HG03565 (cell line): Measurements from ENCODE around the gene FAM50A.

ENCODE experiments used
- ATAC-seq: cut with Tn5 transposase; IDR thresholded peaks from one replicate; pipeline ENCODE4 v1.9.1; 2021; ENCODE audit warnings: mild to moderate bottlenecking, moderate library complexity; ENCODE audit not compliant: unreplicated experiment

The FAM50A gene

DNA sequence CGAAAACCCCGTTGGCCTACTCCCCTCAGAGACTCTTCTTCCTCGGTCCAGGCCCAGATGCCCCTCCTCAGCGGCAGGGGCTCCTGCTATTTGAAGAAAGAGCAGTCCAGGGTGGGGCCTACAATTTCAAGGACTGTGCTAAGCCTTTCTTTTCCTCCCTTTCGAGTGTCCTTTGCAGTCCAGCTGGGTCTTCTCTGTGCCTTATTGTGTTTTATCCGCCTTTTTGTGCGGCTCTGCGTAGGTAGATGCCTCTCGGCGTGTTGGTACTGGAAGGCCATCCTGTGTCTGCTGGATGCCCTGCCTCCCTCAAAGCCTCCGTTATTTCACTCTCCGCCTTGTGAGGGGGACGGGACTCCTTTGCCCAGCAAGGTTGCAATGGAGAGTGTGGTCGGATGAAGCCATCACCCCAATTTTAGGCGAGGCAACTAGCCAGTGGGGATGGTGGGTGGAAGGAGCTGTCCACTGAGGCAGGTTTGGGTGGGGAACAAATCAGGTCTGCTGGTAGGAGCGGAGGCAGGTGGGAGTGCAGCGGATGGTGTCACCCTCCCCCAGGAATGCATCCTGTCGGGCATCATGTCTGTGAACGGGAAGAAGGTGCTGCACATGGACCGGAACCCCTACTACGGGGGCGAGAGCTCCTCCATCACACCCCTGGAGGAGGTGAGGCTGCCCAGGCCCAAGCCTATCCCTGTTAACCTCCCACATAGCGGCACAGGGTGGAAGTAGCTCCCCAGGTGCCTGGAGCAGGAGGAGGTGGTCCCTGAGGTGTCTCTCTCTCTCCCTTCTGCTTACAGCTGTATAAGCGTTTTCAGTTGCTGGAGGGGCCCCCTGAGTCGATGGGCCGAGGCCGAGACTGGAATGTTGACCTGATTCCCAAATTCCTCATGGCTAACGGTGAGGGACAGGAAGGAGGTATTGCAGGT lies 5.7 kb upstream of the FAM50A start:
- no peak for ATAC-seq

DNA sequence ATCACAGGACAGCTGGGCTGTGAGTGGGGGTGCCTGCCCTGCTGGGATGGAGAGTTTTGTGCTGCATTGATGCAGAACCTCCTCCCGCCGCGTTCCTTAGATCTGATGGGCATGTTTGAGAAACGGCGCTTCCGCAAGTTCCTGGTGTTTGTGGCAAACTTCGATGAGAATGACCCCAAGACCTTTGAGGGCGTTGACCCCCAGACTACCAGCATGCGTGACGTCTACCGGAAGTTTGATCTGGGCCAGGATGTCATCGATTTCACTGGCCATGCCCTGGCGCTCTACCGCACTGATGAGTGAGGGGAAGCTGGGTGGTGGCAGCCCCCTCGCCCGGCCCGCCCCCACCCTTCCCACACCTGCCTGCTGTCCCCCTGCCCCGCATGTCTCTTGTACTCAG lies 4.1 kb upstream of the FAM50A start:
- no peak for ATAC-seq

- ATAC-seq, result no peak
These were observed 3.2 kb upstream of the FAM50A start for GRCh38 chrX:154440623-154441357.

DNA sequence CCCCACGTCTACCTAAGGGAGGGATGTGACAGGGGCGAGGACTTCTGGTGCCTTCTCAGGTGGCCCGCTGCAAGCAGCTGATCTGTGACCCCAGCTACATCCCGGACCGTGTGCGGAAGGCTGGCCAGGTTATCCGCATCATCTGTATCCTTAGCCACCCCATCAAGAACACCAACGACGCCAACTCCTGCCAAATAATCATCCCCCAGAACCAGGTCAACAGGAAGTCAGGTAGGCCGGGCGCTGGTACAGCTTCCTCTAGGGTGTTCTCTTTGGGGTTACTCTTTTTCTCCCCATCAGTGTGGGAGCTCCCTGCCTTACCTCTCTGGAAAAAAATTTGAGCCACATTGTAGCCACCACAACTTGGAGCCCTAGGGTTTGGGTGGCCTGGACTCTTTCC lies 2.4 kb upstream of the FAM50A start:
- no peak for ATAC-seq

GRCh38 chrX:154441984-154442707 lies 1.8 kb upstream of the FAM50A start:
- no peak for ATAC-seq

GRCh38 chrX:154443479-154443910 lies 446 bp upstream of the FAM50A start:
- no peak for ATAC-seq

DNA sequence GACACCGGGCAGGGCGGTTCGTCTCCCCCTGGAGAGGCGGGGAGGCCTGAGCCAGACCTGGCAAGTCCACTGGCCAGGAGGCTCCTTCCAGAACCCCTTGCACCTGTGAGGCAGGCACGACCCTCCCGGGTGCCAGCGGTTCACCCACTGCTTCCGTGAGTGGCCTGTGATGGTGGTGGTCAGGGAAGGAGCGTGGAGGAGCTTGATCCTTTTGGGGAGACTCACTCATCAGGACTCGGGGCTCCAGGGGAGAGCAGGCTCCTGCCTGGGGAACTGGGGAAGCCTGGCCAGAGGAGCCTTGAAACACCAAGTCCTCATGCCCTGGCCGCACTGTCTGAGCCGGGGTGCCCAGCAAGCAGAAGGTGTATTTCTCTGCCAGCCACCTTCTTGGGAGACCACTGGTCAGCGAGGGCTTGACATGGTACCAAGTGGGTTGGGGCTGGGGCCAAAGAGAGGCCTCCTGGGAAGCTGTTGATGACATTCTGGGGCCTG lies 860 bp downstream of the FAM50A start:
- ATAC-seq, result no peak

DNA sequence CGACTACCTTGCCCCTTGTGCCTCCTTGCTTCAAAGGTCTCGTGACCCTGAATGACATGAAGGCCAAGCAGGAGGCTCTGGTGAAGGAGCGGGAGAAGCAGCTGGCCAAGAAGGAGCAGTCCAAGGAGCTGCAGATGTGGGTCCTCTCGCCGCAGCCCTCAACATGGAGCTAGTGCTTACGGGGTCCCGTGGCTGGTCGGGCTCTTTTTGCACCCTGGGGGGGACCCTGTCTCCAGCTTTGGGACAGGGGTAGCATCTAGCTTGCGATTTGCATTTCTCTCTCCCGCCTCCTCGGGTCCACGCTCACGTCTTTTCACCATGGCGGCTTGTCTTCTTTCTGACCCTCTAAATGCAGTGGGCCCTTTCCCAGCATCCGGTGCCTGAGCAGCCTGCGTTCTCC lies 1.8 kb downstream of the FAM50A start:
- ATAC-seq, result no peak

- no peak for ATAC-seq
These were observed 2.5 kb downstream of the FAM50A start for GRCh38 chrX:154446430-154446829.

GRCh38 chrX:154448484-154448883 lies 4.5 kb downstream of the FAM50A start:
- no peak for ATAC-seq

DNA sequence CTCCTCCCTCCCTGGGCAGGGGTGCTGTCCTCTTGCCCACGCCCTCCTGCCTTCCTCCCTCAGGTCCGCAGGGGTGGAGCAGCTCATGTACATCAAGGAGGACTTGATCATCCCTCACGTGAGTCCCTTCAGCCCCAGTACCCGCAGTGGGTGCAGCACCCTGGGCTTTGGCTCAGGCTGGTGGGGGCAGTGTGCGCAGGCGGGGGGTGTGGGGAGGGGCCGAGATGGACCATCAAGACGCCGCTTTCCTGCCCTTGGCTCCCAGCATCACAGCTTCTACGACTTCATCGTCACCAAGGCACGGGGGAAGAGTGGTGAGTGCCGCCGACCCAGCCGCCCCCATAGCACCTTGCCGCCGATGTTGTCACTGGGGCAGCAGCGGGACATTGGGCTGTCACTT lies 5.7 kb downstream of the FAM50A start:
- ATAC-seq, result no peak

DNA sequence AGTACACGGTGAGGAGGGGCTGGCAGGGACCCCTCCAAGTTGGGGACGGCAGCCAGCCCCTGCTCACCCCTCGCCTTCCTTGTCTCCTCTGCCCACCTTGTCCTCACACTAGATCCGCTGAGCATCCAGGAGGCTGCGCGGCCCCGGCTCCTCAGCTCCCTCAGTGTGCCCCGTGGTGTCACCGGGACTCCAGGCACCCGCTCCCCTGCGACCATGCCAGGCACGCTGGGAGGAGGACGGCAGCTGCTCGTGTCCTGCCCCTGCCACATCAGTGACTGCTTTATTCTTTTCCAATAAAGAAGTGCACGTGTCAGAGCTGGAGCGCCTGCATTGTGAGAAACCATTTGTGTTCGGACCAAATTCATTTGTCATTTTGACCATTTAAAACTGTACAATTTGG lies 6.4 kb downstream of the FAM50A start:
- no peak for ATAC-seq

- no peak for ATAC-seq
These were observed 8.9 kb downstream of the FAM50A start for GRCh38 chrX:154452823-154453222.

DNA sequence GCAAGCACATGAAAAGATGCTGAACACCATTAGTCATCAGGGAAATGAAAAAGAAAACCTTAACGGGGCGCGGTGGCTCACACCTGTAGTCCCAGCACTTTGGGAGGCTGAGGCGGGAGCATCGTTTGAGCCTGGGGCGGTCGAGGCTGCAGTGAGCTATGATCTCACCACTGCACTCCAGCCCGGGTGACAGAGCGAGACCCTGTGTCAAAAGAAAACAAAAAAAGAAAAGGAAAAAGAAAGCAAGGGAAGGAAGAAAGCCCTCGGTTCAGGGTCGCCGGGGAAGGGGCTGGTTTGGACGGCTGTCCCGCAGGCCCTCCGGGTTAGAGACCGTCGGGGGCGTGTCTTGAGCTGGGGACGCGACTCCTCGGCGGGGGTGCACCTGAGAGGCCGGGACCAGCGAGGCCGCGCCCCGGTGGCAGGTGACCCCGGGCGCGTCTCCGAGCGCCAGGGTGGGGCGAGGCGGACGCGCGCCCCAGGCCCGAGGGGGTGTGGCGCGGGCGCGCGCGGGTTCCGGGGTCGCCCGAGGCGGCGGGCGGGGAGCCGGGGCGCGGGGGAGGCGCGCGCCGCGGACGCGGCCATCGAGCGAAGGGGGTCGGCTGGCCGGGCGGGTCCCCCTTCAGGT lies 13.7 kb downstream of the FAM50A start:
- peak; percentile 44 for ATAC-seq

- ATAC-seq, result peak; percentile 55
These were observed 14.4 kb downstream of the FAM50A start, which contains the start of gene PLXNA3 for GRCh38 chrX:154458116-154458953. Gene PLXNA3, plus strand, starts transcription at chrX:154458281. Its CDS starts 1,903 bp downstream, at chrX:154460184.

DNA sequence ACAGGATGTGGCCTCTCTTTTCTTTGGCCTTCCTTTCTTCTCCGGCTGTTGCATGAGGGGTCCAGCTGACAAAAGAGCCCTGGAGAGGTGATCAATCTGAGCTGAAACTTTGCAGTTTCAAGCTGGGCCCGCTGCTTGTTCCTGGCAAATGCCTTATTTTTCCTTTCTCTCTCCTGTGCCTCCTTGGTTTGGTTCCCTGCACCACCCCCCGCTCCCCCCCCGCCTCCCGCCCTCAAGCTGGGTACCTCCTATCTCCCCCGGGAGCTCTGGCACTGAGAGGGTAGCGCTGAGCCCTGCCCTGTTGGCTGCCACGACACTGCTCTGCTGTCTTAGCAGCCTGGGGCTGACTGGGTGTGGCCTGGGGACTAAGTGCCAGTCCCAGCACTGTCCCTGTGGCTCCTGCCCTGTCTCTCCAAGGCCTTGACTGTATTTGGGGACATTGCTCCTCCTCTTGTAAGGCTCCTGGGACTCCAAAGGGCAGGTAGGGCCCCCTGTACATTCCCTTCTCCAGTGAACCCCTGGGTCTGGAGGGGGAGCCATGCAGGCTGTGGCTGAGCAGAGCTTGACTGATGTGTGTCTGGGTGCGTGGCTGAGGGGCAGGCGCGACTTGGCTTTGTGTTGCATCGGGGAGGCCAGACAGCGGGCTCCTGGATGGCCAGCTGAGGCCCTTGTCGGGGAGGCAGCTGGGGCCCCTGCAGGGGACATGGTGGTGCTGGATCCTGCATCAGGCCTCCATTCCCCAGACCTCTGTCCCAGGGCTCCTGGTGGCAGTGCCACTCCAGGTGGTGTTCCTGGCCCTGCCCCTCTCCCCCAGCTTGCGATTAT lies 15.2 kb downstream of the FAM50A start:
- ATAC-seq, result no peak

GRCh38 chrX:154459832-154460231 lies 15.9 kb downstream of the FAM50A start:
- ATAC-seq, result no peak

GRCh38 chrX:154460326-154460725 lies 16.4 kb downstream of the FAM50A start:
- no peak for ATAC-seq

DNA sequence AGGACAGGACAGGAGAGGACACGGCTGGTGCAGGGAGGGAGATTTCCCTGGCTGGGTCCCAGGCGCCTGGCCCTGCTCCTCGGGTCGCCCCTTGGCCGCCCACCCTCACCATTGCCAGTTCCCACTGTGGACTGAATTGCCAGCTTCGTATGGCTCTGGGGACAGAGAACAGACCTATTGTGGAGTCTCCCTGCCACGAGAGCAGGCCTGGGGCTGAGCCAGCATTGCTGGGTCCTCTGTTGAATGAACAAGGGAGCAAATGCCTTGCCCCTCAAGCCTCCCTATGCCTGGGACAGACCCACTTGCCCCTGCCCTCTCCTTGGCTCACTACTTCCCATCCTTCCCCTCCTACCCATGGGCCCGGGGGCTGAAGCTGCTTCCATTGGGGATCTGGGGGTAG lies 18.5 kb downstream of the FAM50A start:
- no peak for ATAC-seq
